NB4 (cell line): ENCODE measurements around the gene STAM.

ENCODE experiments used
- DNase-seq: peaks from one replicate; pipeline ENCODE4 v3.0.0; 2010; ENCODE audit warnings: low read depth
- H3K4me3 ChIP-seq: one replicate; pipeline ENCODE4 v1.5.1; 2011; ENCODE audit warnings: mild to moderate bottlenecking, low read depth, low read length, moderate library complexity
- MYC ChIP-seq: IDR thresholded peaks from 2 replicates; pipeline ENCODE4 v1.6.1; 2011; ENCODE audit warnings: low read depth, low read length
- POLR2A ChIP-seq: IDR thresholded peaks from 2 replicates; pipeline ENCODE4 v1.6.1; 2011; ENCODE audit warnings: mild to moderate bottlenecking; ENCODE audit not compliant: insufficient read length; ENCODE audit errors: extremely low read depth
- TF ChIP-seq, protein P1 (sequence below): IDR thresholded peaks from one replicate; pipeline ENCODE4 v1.5.1; 2012; ENCODE audit warnings: low read depth, low read length
- TF ChIP-seq, protein P2 (sequence below): IDR thresholded peaks from 2 replicates; pipeline ENCODE4 v1.6.1; 2011; ENCODE audit warnings: low read depth, low read length

Gene STAM

DNA sequence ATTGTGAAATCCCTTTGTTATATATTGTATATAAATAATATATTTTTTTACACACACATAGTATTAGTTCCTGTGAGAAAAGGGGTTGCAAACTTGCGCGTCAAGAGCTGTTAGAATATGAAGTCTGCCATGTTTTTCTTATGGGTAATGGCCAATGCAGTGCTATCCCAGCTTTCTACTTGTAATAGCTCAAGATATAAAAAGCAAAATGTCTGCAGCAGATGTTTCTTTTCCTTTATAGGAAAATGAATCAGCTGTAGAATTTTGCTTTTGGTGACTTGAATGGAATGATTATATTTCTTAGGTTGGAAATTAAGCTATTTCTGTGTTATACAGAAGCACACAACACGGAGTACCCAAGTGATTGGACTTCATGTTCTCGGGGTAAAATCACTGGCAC lies 54.7 kb downstream of the STAM start:
- no peak for TF ChIP-seq MYC
- no peak for TF ChIP-seq POLR2A
- TF ChIP-seq, protein P1, sequence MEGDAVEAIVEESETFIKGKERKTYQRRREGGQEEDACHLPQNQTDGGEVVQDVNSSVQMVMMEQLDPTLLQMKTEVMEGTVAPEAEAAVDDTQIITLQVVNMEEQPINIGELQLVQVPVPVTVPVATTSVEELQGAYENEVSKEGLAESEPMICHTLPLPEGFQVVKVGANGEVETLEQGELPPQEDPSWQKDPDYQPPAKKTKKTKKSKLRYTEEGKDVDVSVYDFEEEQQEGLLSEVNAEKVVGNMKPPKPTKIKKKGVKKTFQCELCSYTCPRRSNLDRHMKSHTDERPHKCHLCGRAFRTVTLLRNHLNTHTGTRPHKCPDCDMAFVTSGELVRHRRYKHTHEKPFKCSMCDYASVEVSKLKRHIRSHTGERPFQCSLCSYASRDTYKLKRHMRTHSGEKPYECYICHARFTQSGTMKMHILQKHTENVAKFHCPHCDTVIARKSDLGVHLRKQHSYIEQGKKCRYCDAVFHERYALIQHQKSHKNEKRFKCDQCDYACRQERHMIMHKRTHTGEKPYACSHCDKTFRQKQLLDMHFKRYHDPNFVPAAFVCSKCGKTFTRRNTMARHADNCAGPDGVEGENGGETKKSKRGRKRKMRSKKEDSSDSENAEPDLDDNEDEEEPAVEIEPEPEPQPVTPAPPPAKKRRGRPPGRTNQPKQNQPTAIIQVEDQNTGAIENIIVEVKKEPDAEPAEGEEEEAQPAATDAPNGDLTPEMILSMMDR = no peak
- TF ChIP-seq, protein P2, sequence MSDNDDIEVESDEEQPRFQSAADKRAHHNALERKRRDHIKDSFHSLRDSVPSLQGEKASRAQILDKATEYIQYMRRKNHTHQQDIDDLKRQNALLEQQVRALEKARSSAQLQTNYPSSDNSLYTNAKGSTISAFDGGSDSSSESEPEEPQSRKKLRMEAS = no peak
- no peak for DNase-seq
- no peak overlapping the region for H3K4me3 ChIP-seq

DNA sequence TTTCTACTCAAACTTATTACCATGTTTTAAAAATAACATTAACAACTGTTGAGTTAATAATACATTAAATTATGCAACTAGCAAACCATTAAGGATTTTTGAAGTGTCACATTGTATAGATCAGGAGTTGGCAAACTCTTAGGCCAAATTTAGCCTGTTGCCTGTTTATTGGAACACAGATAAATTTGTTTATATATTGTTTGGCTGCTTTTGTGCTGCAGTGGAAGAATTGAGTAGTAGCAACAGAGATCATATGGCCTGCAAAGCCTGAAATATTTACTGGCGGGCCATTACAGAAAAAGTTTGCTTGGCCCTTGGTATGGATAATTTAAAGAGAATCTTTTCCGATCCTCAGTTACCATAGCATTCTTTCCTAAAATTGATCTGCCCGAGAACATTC lies 57.4 kb downstream of the STAM start:
- DNase-seq = no peak
- no peak overlapping the region for H3K4me3 ChIP-seq
- TF ChIP-seq, protein P1 = no peak

DNA sequence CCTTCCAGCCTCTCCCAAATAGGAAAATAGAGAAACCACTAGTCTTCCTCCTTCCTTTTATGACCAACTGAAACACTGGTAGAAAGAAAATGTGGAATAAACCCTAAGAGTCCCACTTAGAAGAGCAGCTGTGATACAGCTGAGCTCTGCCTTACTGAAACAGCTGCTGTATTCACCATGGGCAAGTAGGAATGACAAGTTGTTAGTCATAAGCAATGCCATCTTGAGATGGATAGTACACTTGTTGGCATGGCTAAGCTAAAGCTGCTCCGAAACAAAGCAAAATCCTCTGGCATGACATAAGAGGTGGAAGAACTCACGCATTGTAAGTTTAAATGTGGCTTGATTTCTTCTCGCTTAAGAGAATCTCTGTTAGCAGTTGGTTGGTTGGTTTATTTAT lies 59.8 kb downstream of the STAM start:
- no peak for TF ChIP-seq MYC
- no peak for TF ChIP-seq POLR2A
- TF ChIP-seq, protein P2 = no peak
- TF ChIP-seq, protein P1 = no peak
- DNase-seq = no peak

DNA sequence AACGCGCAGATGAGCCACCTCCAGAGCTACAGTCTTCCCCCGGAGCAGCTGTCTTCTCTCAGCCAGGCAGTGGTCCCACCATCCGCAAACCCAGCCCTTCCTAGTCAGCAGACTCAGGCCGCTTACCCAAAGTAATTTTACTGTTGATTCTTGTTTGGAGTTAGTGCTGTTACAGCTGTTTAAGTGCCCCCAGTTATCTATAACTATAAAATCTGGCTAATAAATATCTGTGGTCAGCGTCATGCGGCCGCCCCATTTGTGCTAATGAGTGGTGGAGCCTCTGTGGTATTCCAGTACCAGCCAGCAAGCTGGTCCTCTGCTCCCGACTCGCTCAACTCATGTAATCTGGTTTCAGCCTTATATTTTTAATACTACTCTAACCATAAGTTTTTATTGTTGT lies 64.9 kb downstream of the STAM start:
- no peak overlapping the region for H3K4me3 ChIP-seq
- TF ChIP-seq POLR2A = no peak
- TF ChIP-seq, protein P1 = no peak
- no peak for TF ChIP-seq MYC
- TF ChIP-seq, protein P2 = no peak
- DNase-seq = no peak

More for the DNA sequence above, 59.8 kb downstream of the STAM start:
- no peak overlapping the region for H3K4me3 ChIP-seq

DNA sequence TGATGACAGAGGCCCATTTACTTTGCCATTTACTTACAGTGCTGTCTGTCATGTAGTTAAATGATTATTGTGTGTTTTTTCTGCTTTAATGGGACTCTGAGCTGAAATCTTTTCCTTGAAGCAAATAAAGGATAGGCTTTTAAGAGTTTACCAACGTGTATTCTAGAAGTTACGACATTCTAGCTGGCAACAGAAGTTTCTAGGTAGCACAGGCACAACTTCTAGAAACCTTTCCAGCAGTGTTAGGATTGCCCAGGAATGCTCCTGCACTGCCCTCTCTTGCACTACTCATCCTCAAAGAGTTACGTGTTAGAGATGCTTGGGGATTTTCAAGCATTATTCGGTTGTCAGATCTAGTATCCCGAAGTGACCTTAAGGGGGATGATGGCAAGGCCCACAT lies 65.5 kb downstream of the STAM start:
- H3K4me3 ChIP-seq = no peak overlapping the region
- no peak for DNase-seq
- TF ChIP-seq, protein P1 = no peak
- TF ChIP-seq MYC = no peak
- TF ChIP-seq POLR2A = no peak
- TF ChIP-seq, protein P2 = no peak

DNA sequence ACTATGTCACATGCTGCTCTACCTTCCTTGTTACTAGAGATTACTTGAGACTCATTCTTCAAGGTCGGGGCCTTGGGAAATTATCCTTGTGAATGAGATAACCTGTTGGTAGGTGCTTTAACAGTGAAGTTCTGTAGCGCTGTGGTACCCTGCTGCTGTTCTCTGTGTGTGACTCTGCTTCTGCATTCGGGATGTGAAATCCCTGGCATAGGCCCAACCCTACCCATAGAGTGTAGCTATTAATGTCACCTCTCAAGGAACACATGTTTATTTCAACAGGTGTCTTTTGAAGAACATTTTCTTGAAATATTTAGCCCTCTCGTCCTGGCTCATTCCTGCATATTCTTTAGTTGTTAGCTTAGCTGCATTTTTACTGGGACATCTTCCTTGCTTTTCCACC lies 66.2 kb downstream of the STAM start:
- no peak for DNase-seq
- no peak overlapping the region for H3K4me3 ChIP-seq
- TF ChIP-seq, protein P1 = no peak
- TF ChIP-seq, protein P2 = no peak
- TF ChIP-seq POLR2A (no peak), MYC (no peak)
